GM12878 (cell line): ENCODE data around the gene CNTNAP5. TPM values are rescaled to one million over a fixed set of nuclear protein-coding genes. Genes with fewer than 3 reads are reported as not detected.
"Not testable (repeated sequence)": the region's sequence is repeated elsewhere in the genome, so short reads cannot be mapped to it uniquely, and the experiment has no call there.

Experiments
- ATAC-seq: fragments of 200-7000 bp; cut with Tn5 transposase; 3 replicates; pipeline ENCODE4 v1.9.1; 2020; ENCODE audit warnings: mild to moderate bottlenecking, moderate library complexity
- BruUV-seq: library from RNA; stranded (reverse); fragments of 400-500 nt; replicated peaks from 2 replicates; lab custom pipeline; 2021; lab: Mats Ljungman, UMichigan
- CTCF ChIA-PET: fragments of 300-600 bp; sonication (Branson Sonifier 250); formaldehyde crosslinking; extraction: SDS; loops from one replicate; lab custom pipeline; 2021; ENCODE audit warnings: inconsistent platforms; lab: Yijun Ruan, JAX
- POLR2A ChIA-PET: fragments of 350-600 bp; formaldehyde crosslinking; extraction: SDS; loops from one replicate; lab custom pipeline; 2021; ENCODE audit warnings: inconsistent platforms; lab: Charles Lee
- RAD21 ChIA-PET: fragments of 300-600 bp; sonication (Branson Sonifier 250); formaldehyde crosslinking; loops from one replicate; lab custom pipeline; 2023; ENCODE audit warnings: antibody characterized with exemption; ENCODE audit not compliant: unreplicated experiment; lab: Charles Lee
- SMC1A ChIA-PET: fragments of 300-600 bp; sonication (Branson Sonifier 250); formaldehyde crosslinking; loops from one replicate; lab custom pipeline; 2023; ENCODE audit not compliant: unreplicated experiment, uncharacterized antibody; lab: Charles Lee
- DNase-seq: peaks from one replicate; pipeline ENCODE4 v3.0.0-alpha.2; 2011; ENCODE audit warnings: low read depth, low spot score
- FAIRE-seq: peaks from 3 replicates; lab custom pipeline; 2011; peaks lifted over from hg19 to GRCh38; lab: Jason Lieb, UNC
- H2AFZ ChIP-seq: 2 replicates; pipeline ENCODE4 v1.6.0; 2011; ENCODE audit warnings: low read depth, low read length, control low read depth; ENCODE audit not compliant: control insufficient read depth
- H3K27ac ChIP-seq: 2 replicates; pipeline ENCODE4 v1.5.1; 2011; ENCODE audit warnings: control low read depth; ENCODE audit not compliant: control insufficient read depth, insufficient read depth
- H3K27me3 ChIP-seq, 2 experiments: replicated peaks in 1 of 2; 2 replicates each; pipeline versions ENCODE4 v1.6.0 to v1.6.1; 2011; ENCODE audit warnings: low read length in 1 of 2; ENCODE audit not compliant: control insufficient read depth in 2 of 2, insufficient read depth in 2 of 2
- H3K36me3 ChIP-seq, 2 experiments: 2 replicates each; pipeline ENCODE4 v1.5.1; 2011; ENCODE audit warnings: low read length in 1 of 2; ENCODE audit not compliant: control insufficient read depth in 2 of 2, insufficient read depth in 2 of 2
- H3K4me1 ChIP-seq: 2 replicates; pipeline ENCODE4 v1.6.1; 2011; ENCODE audit warnings: mild to moderate bottlenecking, low read length, moderate library complexity, mixed read lengths; ENCODE audit not compliant: control insufficient read depth, insufficient read depth
- H3K4me2 ChIP-seq: 2 replicates; pipeline ENCODE4 v1.6.0; 2011; ENCODE audit warnings: control low read depth; ENCODE audit not compliant: control insufficient read depth, insufficient read depth
- H3K4me3 ChIP-seq: fragments of 200-600 bp; sonication (generic); 2 replicates; pipeline ENCODE4 v1.5.1; 2016
- H3K79me2 ChIP-seq: 2 replicates; pipeline ENCODE4 v1.6.0; 2011; ENCODE audit warnings: low read length; ENCODE audit not compliant: control insufficient read depth, insufficient read depth
- H3K9ac ChIP-seq: 2 replicates; pipeline ENCODE4 v1.8.0; 2011; ENCODE audit warnings: low read length, control low read depth, mixed read lengths; ENCODE audit not compliant: control insufficient read depth, insufficient read depth
- H3K9me3 ChIP-seq: replicated peaks from 3 replicates; pipeline ENCODE4 v1.5.1; 2011; ENCODE audit warnings: mild to moderate bottlenecking, low read length; ENCODE audit not compliant: control insufficient read depth, insufficient read depth
- H4K20me1 ChIP-seq: 2 replicates; pipeline ENCODE4 v1.6.0; 2011; ENCODE audit not compliant: control insufficient read depth, insufficient read depth
- CHD4 ChIP-seq: fragments of 200-600 bp; sonication (generic); IDR thresholded peaks from 2 replicates; pipeline ENCODE4 v1.6.1; 2016; ENCODE audit warnings: mild to moderate bottlenecking
- CUX1 ChIP-seq: IDR thresholded peaks from 2 replicates; pipeline ENCODE4 v1.6.1; 2012; ENCODE audit warnings: improper control_type of control experiment, low read depth, low read length; ENCODE audit not compliant: insufficient replicate concordance
- IRF3 ChIP-seq: fragments of 450-650 bp; IDR thresholded peaks from 2 replicates; pipeline ENCODE4 v1.6.1; 2014; ENCODE audit warnings: mild to moderate bottlenecking
- JUND ChIP-seq: IDR thresholded peaks from 2 replicates; pipeline ENCODE4 v1.6.1; 2012; ENCODE audit warnings: low read depth, mild to moderate bottlenecking, low read length, improper control_type of control experiment, moderate library complexity
- RCOR1 ChIP-seq: conservative IDR thresholded peaks from 2 replicates; pipeline ENCODE4 v1.6.1; 2012; ENCODE audit warnings: low read depth, low read length, improper control_type of control experiment
- SMAD5 ChIP-seq: IDR thresholded peaks from 2 replicates; pipeline ENCODE4 v1.6.1; 2016; ENCODE audit warnings: antibody characterized with exemption, low read depth
- ZBED1 ChIP-seq: IDR thresholded peaks from 2 replicates; pipeline ENCODE4 v1.6.1; 2016; ENCODE audit warnings: borderline replicate concordance
- ZBTB33 ChIP-seq: fragments of 450-650 bp; IDR thresholded peaks from 2 replicates; pipeline ENCODE4 v1.6.1; 2017; ENCODE audit warnings: mild to moderate bottlenecking
- WGBS: methylation state at CpG from one replicate; pipeline ENCODE4 v1.1.6; 2016; ENCODE audit warnings: low lambda C conversion rate; ENCODE audit not compliant: insufficient replicate concordance, insufficient coverage; ENCODE audit errors: missing lambda C conversion rate; 5-methylcytosine and 5-hydroxymethylcytosine counted together
- in situ Hi-C: fragments of 300-500 bp; cut with MboI; formaldehyde crosslinking; loops from 9 replicates; pipeline ENCODE4 v1.14.3; 2018; ENCODE audit warnings: mixed read lengths
- intact Hi-C: fragments of 100-400 bp; cut with micrococcal nuclease; formaldehyde crosslinking; loops from one replicate; pipeline ENCODE4 v1.14.2; 2022; ENCODE audit not compliant: unreplicated experiment
- polyA plus RNA-seq, 11 experiments: library from polyadenylated mRNA; depleted of rRNA in 4 of 11; unstranded in 6 of 11; stranded (reverse) in 5 of 11; fragments of >200 nt; fragmentation: Nextera tagmentation in 4 of 11; fragmentation: Illumina TruSeq in 1 of 11; extraction: Ambion mirVana in 4 of 11; extraction: Trizol in 1 of 11; gene quantifications; 1 replicate in 1 of 11; 2 replicates in 10 of 11; pipeline versions ENCODE4 v1.2.1 to v1.2.3, GENCODE V29; 2011 to 2016; ENCODE audit warnings: inconsistent platforms in 2 of 11, missing spikeins in 2 of 11, low read depth in 1 of 11
- total RNA-seq, 4 experiments: library from RNA; depleted of rRNA in 3 of 4; stranded (reverse); fragments of >200 nt in 3 of 4; fragmentation: Illumina TruSeq in 1 of 4; extraction: Trizol in 1 of 4; gene quantifications; 2 replicates each; pipeline versions ENCODE4 v1.2.1 to v1.2.3, GENCODE V29; 2013 to 2021

CNTNAP5 gene
- total and polyA plus RNA-seq, 10 of the 15 experiments (the other 5 are each of a cell fraction or from before 2014, with no cell fraction given), result not detected

- no peak for TF ChIP-seq JUND
- no peak for TF ChIP-seq RCOR1
Observed at GRCh38 chr2:124354466-124354865, 329.4 kb downstream of the CNTNAP5 start (continued).

- H3K4me2 ChIP-seq, RAD21 ChIA-PET, BruUV-seq, POLR2A ChIA-PET, intact Hi-C loops, H3K36me3 ChIP-seq, SMC1A ChIA-PET, H3K27me3 ChIP-seq, H4K20me1 ChIP-seq, H3K27ac ChIP-seq, CTCF ChIA-PET, H3K4me1 ChIP-seq, H3K9ac ChIP-seq, H3K4me3 ChIP-seq, H3K9me3 ChIP-seq, DNase-seq, H3K79me2 ChIP-seq, ATAC-seq, H2AFZ ChIP-seq, in situ Hi-C loops, FAIRE-seq: not testable (repeated sequence)
- 54% methylated on average over 20 of the region's 28 CpGs for WGBS
Observed at GRCh38 chr2:124361966-124362365, 336.9 kb downstream of the CNTNAP5 start.

GRCh38 chr2:124369181-124369580, 344.1 kb downstream of the CNTNAP5 start:
- in situ Hi-C loops, result no loop called here
- Histone ChIP-seq H3K27ac (no peak overlapping the region), H3K4me2 (no peak overlapping the region), H3K4me1 (no peaks in the 10 kb centered on the region), H4K20me1 (no peaks in the 10 kb centered on the region), H3K4me3 (no peak overlapping the region), H3K9ac (no peak overlapping the region), H3K27me3 (no peaks in the 10 kb centered on the region), H2AFZ (no peak overlapping the region), H3K79me2 (no peaks in the 10 kb centered on the region), H3K9me3 (no peaks in the 10 kb centered on the region), H3K36me3 (no peaks in the 10 kb centered on the region)
- ATAC-seq (no peak), FAIRE-seq (no peak), DNase-seq (no peak)
- intact Hi-C loops, result no loop called here
- WGBS, result 9% methylated on average over 4 of the region's 4 CpGs
- ChIA-PET RAD21 (no interaction called here), CTCF (no interaction called here), SMC1A (no interaction called here), POLR2A (no interaction called here)
- BruUV-seq, result no TSS peak
- TF ChIP-seq ZBTB33 (no peak), SMAD5 (no peak), CHD4 (no peak), CUX1 (no peak), ZBED1 (no peak), IRF3 (no peak)
